Adrenal gland (tissue), 5 donors: Measurements from ENCODE around the gene ZNF550.

Source experiments
- CTCF ChIP-seq, 6 experiments: fragments of 450-650 bp in 4 of 6; fragments of 200-600 bp in 2 of 6; sonication (generic) in 1 of 6; IDR thresholded peaks; 1 replicate in 5 of 6; 2 replicates in 1 of 6; pipeline versions ENCODE4 v1.5.1 to v1.8.0; 2016 to 2021; ENCODE audit warnings: antibody characterized with exemption in 6 of 6, mild to moderate bottlenecking in 2 of 6, moderate library complexity in 1 of 6
- POLR2A ChIP-seq, 2 donors: fragments of 450-650 bp; IDR thresholded peaks; one replicate each; pipeline ENCODE4 v1.6.1; 2017; ENCODE audit warnings: antibody characterized with exemption in 2 of 2, mild to moderate bottlenecking in 2 of 2, moderate library complexity in 1 of 2
- donor health status: DM: no; HTN: no; CAD: no.

GRCh38 chr19:57515255-57515654, 44.4 kb downstream of the ZNF550 start:
- no peak for TF ChIP-seq CTCF (IDR thresholded peaks at IDR 0.05)
- no peak for TF ChIP-seq POLR2A (IDR thresholded peaks at IDR 0.05)
